T-helper 2 cell treated with Interferon-gamma antibody and Interleukin-4, amounts not matched to agents 5 μg/mL and 100 μg/mL, for 36 hours (primary cell): Measurements from ENCODE around the gene CEP170B.

Experiments used
- DNase-seq: peaks from one replicate; pipeline ENCODE4 v3.0.0; 2021; ENCODE audit warnings: low spot score
- H3K27ac Mint-ChIP-seq: one replicate; pipeline ENCODE4 v1.8.0; 2021; ENCODE audit warnings: mild to moderate bottlenecking, mixed read lengths
- H3K27me3 Mint-ChIP-seq: one replicate; pipeline ENCODE4 v1.8.0; 2021; ENCODE audit warnings: low read depth, mixed read lengths
- H3K36me3 Mint-ChIP-seq: one replicate; pipeline ENCODE4 v1.8.0; 2021; ENCODE audit warnings: low read depth, mixed read lengths
- H3K4me1 Mint-ChIP-seq: one replicate; pipeline ENCODE4 v1.8.0; 2021; ENCODE audit warnings: low read depth, mixed read lengths
- H3K4me3 Mint-ChIP-seq: one replicate; pipeline ENCODE4 v1.8.0; 2022; ENCODE audit warnings: mild to moderate bottlenecking, moderate library complexity, mixed read lengths
- H3K9me3 Mint-ChIP-seq: one replicate; pipeline ENCODE4 v1.8.0; 2021; ENCODE audit warnings: mixed read lengths

CEP170B gene

DNA sequence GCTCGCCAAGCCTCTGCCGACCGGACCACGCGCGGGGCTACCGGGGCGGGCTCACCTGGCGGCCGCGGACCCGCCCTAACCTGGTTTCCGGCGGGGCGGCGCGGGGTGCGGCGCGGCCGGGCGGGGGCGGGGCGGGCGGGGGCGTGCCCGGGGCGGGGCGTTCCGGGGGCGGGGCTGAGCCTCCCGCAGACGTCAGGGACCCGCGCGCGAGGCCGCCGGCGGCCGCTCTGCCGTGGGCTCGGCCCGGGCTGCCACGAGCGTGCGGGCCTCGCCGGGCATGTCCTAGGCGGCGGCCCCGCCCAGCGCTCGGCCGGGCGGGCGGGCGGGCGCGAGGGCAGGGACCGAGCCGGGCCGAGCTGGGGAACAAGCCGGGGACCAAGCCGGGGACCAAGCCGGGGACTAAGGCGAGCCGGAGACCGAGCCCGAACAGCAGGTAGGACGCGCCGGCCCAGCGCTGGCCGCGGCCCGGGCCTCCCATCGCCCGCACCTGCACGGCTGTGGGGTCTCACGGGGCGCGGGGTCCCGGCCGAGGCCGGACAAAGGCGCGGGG, at the start of gene CEP170B:
Gene CEP170B (plus strand): TSS at position 188 of the 550 bp plus-strand sequence. CDS start 3,183 bp downstream, outside the sequence.
- H3K9me3 Mint-ChIP-seq, result no peaks in the 10 kb centered on the region
- DNase-seq, result peak; percentile 22
- H3K4me3 Mint-ChIP-seq, result peak within 1 kb of the TSS; percentile 65
- H3K4me1 Mint-ChIP-seq, result no peaks in the 10 kb centered on the region
- no peak within 1 kb of the TSS for H3K27ac Mint-ChIP-seq
- H3K36me3 Mint-ChIP-seq, result no peaks in the 10 kb centered on the region
- H3K27me3 Mint-ChIP-seq, result peaks cover 26% of the 10 kb centered on the region

DNA sequence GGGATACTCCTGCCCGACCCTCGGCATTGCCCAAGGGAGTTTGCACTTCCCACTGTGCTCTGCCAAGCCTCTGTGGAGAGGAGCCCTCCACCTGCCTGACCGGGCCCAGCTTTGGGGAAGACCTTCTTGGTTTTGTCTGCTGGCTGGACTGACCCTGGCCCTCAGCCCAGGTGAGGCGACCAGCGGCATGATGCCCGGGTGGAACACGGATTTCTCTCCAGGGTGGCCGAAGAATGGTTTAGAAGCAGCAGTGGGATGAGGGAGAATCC, 48.5 kb upstream of the CEP170B start:
- Mint-ChIP-seq H3K4me1 (peaks cover 10% of the 10 kb centered on the region), H3K9me3 (no peaks in the 10 kb centered on the region), H3K36me3 (peaks cover 4% of the 10 kb centered on the region), H3K4me3 (peak overlapping the region; percentile 91), H3K27me3 (no peaks in the 10 kb centered on the region), H3K27ac (peak overlapping the region; percentile 92)
- no peak for DNase-seq

DNA sequence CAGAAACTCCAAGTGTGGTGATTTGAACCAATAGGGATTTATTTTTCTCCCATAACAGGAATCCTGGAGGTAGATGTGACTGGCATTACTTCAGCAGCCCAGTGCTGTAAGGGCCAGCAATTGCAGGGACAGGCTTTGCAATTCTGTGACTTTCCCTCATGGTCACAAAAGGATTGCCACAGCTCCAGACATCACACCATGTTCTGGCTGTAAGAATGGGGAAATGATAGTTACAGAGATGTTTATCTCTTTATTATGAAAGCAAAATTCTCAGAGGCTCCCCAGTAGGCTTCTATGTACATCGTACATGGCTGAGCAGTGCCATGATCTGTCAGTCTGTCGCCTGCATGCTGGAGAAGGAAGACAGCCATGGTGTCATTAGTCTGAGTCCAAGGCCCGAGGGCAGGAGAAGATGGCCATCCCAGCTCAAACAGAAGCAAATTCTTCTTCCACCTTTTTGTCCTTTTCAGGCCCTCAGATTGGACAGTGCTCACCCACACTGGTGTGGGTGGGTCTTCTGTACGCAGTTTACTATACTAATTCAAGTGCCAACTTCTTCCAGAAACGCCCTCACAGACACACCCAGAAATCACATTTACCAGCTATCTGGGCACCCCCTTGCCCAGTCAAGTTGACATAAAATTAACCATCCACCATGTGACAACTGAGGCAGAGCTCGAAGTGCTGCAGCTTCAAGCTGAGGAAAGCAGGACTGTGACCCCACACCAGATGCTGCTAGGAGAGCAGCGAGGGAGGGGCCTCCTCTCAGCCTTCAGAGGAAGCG, 46.9 kb upstream of the CEP170B start:
- Mint-ChIP-seq H3K27ac (no peak overlapping the region), H3K4me1 (peaks cover 10% of the 10 kb centered on the region), H3K27me3 (no peaks in the 10 kb centered on the region), H3K9me3 (no peaks in the 10 kb centered on the region), H3K36me3 (peaks cover 4% of the 10 kb centered on the region), H3K4me3 (no peak overlapping the region)
- DNase-seq, result no peak

DNA sequence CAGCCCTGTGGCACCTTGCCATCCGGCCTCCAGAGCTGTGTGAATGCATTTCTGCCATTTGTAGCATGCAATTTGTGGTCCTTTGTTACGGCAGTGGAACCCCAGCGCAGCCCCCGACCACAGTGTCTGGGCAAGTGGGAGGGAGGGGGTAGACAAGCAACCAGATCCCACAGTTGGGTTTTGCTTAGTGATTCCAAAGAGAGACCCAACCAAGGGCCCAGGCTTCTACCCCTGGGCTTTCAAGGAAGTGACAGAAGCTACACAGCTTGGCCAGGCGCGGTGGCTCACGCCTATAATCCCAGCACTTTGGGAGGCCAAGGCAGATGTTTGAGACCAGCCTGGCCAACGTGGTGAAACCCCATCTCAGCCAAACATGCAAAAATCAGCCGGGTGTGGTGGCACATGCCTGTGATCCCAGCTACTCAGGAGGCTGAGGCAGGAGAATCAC, 46.3 kb upstream of the CEP170B start:
- Mint-ChIP-seq H3K4me1 (peaks cover 9% of the 10 kb centered on the region), H3K4me3 (no peak overlapping the region), H3K9me3 (no peaks in the 10 kb centered on the region), H3K36me3 (peaks cover 4% of the 10 kb centered on the region), H3K27me3 (peaks cover 1% of the 10 kb centered on the region), H3K27ac (no peak overlapping the region)
- no peak for DNase-seq

DNA sequence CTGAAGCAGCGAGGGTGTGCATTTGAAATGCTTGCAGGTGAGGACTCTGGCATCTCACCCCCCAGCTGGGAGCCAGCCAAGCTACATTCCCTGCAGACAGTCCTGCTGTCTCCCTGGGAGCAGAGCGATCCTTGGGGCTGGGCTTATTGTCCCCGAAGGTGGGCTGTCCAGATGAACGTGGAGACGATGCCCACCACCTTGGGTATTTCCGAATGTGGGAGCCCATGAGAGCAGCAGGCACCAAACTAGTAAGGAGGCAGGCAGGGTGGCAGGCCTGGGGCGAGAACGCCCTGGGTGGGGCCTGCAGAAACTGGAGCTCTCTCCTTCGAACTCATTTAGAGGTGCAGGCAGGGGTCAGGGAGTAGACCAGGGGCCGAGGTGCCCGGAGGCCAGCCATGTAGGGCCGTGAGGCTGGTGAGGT, 45.7 kb upstream of the CEP170B start:
- peaks cover 5% of the 10 kb centered on the region for H3K4me1 Mint-ChIP-seq
- peaks cover 4% of the 10 kb centered on the region for H3K36me3 Mint-ChIP-seq
- H3K27ac Mint-ChIP-seq, result no peak overlapping the region
- peaks cover 5% of the 10 kb centered on the region for H3K27me3 Mint-ChIP-seq
- peaks cover 2% of the 10 kb centered on the region for H3K9me3 Mint-ChIP-seq
- H3K4me3 Mint-ChIP-seq, result no peak overlapping the region
- DNase-seq, result no peak

DNA sequence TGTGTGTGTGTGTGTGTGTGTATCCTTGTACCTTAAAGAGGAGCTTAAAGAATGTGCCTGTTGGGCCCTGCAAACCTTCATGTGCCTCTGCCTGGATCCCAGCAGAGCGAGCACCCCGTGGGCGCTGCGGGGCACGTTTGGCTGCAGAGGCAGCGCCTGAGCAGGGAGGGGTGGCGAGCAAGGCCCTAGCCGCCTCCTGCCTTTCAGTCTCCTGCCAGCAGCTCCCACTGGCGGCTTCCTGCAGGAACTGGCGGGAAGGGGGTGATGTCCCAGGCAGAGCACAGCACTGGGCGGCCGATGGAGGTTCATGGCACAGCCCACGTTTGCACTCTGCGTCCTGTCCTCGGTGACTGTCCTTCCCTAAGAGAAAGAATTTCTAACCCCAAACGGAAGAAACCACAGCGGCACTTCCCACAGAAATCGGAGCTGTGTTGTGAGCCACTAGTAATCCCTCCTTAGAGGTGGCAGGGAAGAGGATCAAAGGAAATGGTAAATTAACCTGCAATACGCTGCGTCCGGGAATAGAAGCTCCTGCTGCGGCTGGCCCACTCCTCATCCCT, 44.3 kb upstream of the CEP170B start:
- Mint-ChIP-seq H3K4me1 (peaks cover 9% of the 10 kb centered on the region), H3K9me3 (peaks cover 8% of the 10 kb centered on the region), H3K27me3 (peaks cover 18% of the 10 kb centered on the region), H3K36me3 (peaks cover 9% of the 10 kb centered on the region), H3K4me3 (no peak overlapping the region), H3K27ac (no peak overlapping the region)
- no peak for DNase-seq

DNA sequence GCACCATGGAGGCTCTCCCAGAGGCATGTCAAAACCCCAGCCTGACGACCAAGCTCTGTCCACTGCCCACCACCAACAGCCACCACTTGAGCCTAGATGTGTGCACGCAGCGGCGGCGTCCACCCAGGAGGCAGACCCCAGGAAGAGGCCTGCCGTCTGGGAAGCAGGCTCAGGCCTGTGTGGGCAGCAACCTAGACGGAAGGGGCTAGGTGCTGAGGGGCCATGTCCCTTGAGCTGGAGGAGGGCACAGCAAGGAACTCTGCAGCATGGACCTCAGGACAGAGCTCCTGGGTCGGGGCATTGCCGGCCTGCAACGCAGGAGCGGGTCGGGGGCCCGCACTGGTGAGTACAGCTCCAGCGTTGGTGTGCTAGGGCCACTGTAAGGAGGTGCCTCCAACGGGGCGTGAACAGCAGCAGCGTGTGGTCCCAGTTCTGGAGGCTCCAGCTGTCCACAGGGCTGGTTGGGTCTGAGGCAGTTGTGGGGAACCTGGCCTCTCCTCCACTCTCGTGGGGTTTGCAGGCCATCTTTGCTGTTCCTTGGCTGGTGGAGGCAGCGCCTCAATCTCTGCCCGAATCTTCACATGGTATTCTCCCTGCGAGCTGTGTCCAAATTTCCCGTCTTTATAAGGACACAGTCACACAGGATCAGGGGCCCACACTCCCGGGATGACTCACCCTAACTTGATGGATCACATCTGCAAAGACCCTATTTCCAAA, 43.7 kb upstream of the CEP170B start:
- H3K36me3 Mint-ChIP-seq, result peaks cover 9% of the 10 kb centered on the region
- no peak for DNase-seq
- no peak overlapping the region for H3K4me3 Mint-ChIP-seq
- peaks cover 8% of the 10 kb centered on the region for H3K9me3 Mint-ChIP-seq
- H3K27ac Mint-ChIP-seq, result peak overlapping the region; percentile 31
- H3K4me1 Mint-ChIP-seq, result peaks cover 11% of the 10 kb centered on the region
- H3K27me3 Mint-ChIP-seq, result peaks cover 19% of the 10 kb centered on the region

DNA sequence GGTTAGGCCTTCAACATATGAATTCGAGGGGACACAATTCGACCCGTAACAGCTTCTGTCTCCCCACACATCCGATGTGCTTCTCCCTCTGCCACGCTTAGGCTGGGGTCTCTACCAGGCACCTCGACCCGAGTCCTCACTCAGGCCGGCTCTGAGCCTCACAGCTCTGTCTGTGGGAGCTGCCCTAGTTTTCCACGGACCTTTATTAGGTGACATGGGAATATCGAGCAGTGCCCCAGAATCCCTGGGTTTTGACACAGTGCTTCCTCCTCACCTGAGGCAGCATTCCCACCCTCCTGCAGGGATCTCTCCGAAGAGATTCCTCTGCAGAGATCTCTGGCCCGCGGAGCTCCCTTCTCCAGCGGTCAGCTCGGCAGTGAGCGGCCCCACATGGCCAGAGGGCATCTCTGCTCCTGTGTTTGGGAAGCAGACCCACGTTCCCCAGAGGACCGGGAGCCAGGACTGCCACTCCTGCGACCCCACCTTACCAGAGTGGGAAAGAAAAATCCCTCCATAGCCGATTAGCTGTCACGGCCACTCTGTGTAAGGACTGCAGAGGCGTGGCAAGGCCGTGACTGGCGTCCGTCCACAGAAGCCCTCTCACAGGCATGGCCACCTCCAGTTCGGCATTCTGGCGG, 43.0 kb upstream of the CEP170B start:
- DNase-seq, result no peak
- Mint-ChIP-seq H3K4me3 (no peak overlapping the region), H3K27ac (peak overlapping the region; percentile 31), H3K9me3 (peaks cover 8% of the 10 kb centered on the region), H3K4me1 (peaks cover 10% of the 10 kb centered on the region), H3K27me3 (peaks cover 22% of the 10 kb centered on the region), H3K36me3 (peaks cover 9% of the 10 kb centered on the region)

DNA sequence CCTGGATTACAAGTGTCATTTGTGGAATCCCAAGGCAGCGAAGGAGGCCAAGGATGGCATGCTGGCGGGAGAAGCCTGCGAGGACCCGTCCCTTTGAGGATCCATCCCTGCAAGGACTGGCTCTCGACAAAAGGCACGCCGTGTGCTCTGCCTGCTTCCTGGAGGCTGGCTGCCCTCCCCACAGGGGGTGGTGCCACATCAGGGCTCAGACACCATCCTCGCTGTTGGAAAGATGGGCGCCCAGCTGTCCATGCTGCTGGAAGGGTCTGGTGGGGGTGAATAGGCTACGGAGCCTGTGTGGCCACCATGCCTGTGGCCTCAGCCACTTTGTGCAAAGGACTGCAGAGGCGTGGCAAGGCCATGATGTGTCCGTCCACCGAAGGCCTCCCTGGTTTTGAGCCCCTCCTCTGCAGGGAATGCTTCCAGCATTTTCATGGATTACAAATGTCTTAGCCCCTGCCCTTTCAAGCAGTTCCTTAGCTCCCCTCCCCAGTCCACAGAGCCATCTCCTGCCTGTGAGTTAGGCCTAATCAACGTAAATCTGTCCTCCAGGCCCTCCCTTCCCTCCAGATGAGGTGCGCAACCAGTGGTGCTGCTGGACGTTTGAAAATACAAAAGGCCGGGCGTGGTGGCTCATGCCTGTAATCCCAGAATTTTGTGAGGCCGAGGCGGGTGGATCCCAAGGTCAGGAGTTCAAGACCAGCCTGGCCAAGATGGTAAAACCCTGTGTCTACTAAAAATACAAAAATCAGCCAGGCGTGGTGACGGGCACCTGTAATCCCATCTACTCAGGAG, 42.0 kb upstream of the CEP170B start:
- H3K9me3 Mint-ChIP-seq, result peaks cover 8% of the 10 kb centered on the region
- no peak for DNase-seq
- H3K4me1 Mint-ChIP-seq, result peaks cover 12% of the 10 kb centered on the region
- H3K27ac Mint-ChIP-seq, result no peak overlapping the region
- H3K36me3 Mint-ChIP-seq, result peaks cover 9% of the 10 kb centered on the region
- no peak overlapping the region for H3K4me3 Mint-ChIP-seq
- peaks cover 31% of the 10 kb centered on the region for H3K27me3 Mint-ChIP-seq

DNA sequence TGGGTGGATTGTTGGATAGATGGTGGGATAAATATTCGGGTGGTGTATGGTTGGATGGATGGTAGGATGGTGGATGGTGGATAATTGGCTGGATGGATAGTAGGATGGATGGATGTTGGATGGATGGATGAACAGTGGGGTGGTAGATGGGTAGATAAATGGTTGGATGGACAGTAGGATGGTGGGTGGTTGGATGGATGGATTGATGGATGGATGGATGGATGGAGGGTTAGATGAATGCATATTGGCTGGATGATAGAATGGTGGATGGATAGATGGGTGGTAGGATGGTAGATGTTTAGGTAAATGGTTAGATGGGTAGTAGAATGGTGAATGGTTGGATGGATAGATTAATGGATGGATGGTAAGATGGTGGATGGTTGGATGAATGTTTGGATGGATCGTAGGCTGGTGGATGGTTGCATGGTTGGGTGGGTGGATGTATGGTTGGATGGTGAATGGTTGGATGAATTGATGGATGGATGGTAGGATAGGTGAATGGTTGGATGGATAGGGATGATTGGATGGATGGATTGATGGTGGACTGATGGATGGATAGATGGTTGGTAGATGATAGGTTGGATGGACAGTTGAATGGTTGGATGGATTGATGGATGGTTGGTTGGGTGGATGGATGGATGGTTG, 40.6 kb upstream of the CEP170B start:
- Mint-ChIP-seq H3K27ac (no peak overlapping the region), H3K4me1 (peaks cover 12% of the 10 kb centered on the region), H3K36me3 (peaks cover 4% of the 10 kb centered on the region), H3K9me3 (peaks cover 8% of the 10 kb centered on the region), H3K4me3 (peak overlapping the region; percentile 86), H3K27me3 (peaks cover 31% of the 10 kb centered on the region)
- no peak for DNase-seq

DNA sequence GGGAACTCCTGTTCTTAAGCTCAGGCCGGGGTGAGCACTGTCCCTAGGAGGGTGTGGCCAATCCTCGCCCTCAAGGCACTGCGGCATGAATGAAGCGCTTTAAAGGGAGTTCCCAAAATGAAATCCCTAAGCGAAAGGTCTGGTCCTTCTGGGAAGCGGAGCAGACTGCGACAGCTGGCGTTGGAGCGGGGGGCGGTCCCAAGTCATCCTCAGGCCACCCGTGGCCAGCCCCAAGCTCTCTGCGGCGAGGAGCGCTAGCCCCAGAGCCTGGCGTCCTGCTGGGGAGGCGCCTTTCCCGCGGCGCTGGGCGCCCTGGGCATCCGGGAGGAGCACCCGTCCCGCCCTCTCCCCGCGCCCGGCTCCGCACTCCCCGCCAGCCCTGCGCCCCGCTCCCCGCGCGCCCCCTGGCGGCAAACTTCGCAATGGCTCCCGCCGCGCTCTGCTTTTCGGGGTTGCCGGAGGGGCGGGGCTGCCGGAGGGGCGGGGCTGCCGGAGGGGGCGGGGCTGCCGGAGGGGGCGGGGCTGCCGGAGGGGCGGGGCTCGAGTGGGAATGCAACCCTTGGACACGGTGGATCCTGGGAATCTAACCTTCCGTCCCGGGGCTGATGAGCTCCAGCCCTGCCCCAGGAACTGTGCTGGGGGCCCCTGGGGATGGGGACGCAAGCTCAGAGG, 38.7 kb upstream of the CEP170B start:
- Mint-ChIP-seq H3K4me1 (peaks cover 12% of the 10 kb centered on the region), H3K36me3 (peaks cover 4% of the 10 kb centered on the region), H3K9me3 (peaks cover 8% of the 10 kb centered on the region), H3K4me3 (peak overlapping the region; percentile 86), H3K27ac (no peak overlapping the region), H3K27me3 (peaks cover 33% of the 10 kb centered on the region)
- DNase-seq, result peak; percentile 90

DNA sequence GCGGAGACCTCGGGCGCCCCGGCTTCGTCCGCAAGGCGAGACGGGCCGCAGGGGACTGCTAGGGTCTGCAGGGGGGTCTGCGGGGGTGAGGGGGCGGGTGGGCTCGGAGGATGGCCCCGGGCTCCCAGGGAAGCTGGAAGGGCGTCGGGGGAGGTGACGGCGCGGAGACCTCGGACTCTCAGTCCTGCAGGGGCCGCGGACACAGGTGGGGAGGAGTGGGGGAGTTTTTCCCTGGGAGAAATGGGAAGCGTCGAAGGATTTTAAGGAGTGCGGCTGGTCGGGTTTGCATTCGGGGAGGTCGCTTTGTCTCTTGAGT, 38.2 kb upstream of the CEP170B start:
- H3K27ac Mint-ChIP-seq, result no peak overlapping the region
- peaks cover 12% of the 10 kb centered on the region for H3K4me1 Mint-ChIP-seq
- H3K27me3 Mint-ChIP-seq, result peaks cover 33% of the 10 kb centered on the region
- H3K36me3 Mint-ChIP-seq, result peaks cover 4% of the 10 kb centered on the region
- H3K9me3 Mint-ChIP-seq, result peaks cover 8% of the 10 kb centered on the region
- no peak for DNase-seq
- H3K4me3 Mint-ChIP-seq, result peak overlapping the region; percentile 65
